Measurements from ENCODE around the gene RGS21. TPM values are rescaled to one million over a fixed set of nuclear protein-coding genes. Genes with fewer than 3 reads are reported as not detected.

Gene RGS21
- polyA plus RNA-seq, 1 donor from 2014 or later = not detected

GRCh38 chr1:192363177-192363576 lies 46.4 kb downstream of the RGS21 start:
- Histone ChIP-seq H3K9ac (ENCODE audit: low read length) (no peak overlapping the region), H2AFZ (ENCODE audit: low read depth, low read length) (no peak overlapping the region)
- TF ChIP-seq MXI1 (conservative IDR thresholded peaks at IDR 0.05; ENCODE audit: poor library complexity, severe bottlenecking) (no peak), EZH2 (IDR thresholded peaks at IDR 0.05; ENCODE audit: borderline replicate concordance, insufficient read depth, low read length, poor library complexity, severe bottlenecking) (no peak), EP300 (conservative IDR thresholded peaks at IDR 0.05; ENCODE audit: poor library complexity, severe bottlenecking) (no peak), RAD21 (conservative IDR thresholded peaks at IDR 0.05) (no peak), REST (IDR thresholded peaks at IDR 0.05; ENCODE audit: borderline replicate concordance) (no peak), TAF1 (IDR thresholded peaks at IDR 0.05; ENCODE audit: low read depth) (no peak)

GRCh38 chr1:192367436-192367835 lies 50.6 kb downstream of the RGS21 start:
- TF ChIP-seq EZH2 (IDR thresholded peaks at IDR 0.05; ENCODE audit: borderline replicate concordance, insufficient read depth, low read length, poor library complexity, severe bottlenecking) = no peak
- no peak for TF ChIP-seq SMC3 (conservative IDR thresholded peaks at IDR 0.05; ENCODE audit: poor library complexity)
- Histone ChIP-seq H3F3A (ENCODE audit: insufficient read depth, low read length, poor library complexity, severe bottlenecking) (no peaks in the 10 kb centered on the region), H3K9ac (ENCODE audit: low read length) (no peak overlapping the region), H3K9me2 (ENCODE audit: insufficient read depth, low read length) (no peaks in the 10 kb centered on the region), H2AFZ (ENCODE audit: low read depth, low read length) (no peak overlapping the region), H3K36me3 (ENCODE audit: insufficient read depth, low read length) (no peaks in the 10 kb centered on the region), H3K79me2 (replicated peaks; ENCODE audit: insufficient read depth, low read length) (no peaks in the 10 kb centered on the region), H3K4me2 (ENCODE audit: low read length) (no peak overlapping the region), H4K20me1 (ENCODE audit: insufficient read depth) (no peaks in the 10 kb centered on the region), H3K27me3 (ENCODE audit: insufficient read depth, low read depth, low read length) (no peaks in the 10 kb centered on the region), H3K9me3 (ENCODE audit: low read length) (no peaks in the 10 kb centered on the region), H3K27ac (ENCODE audit: low read length) (no peak overlapping the region), H3K4me3 (ENCODE audit: low read length) (no peak overlapping the region)

More at GRCh38 chr1:192363177-192363576, 46.4 kb downstream of the RGS21 start:
- H3F3A ChIP-seq (ENCODE audit: insufficient read depth, low read length, poor library complexity, severe bottlenecking) = no peaks in the 10 kb centered on the region
- no peaks in the 10 kb centered on the region for H3K36me3 ChIP-seq (ENCODE audit: insufficient read depth, low read length)
- H3K79me2 ChIP-seq (replicated peaks; ENCODE audit: insufficient read depth, low read length) = no peaks in the 10 kb centered on the region
- H3K4me2 ChIP-seq (ENCODE audit: low read length) = no peak overlapping the region
- H3K9me2 ChIP-seq (ENCODE audit: insufficient read depth, low read length) = no peaks in the 10 kb centered on the region
- H4K20me1 ChIP-seq (ENCODE audit: insufficient read depth) = no peaks in the 10 kb centered on the region
- H3K9me3 ChIP-seq (ENCODE audit: low read length) = no peaks in the 10 kb centered on the region
- no peak overlapping the region for H3K27ac ChIP-seq (ENCODE audit: low read length)
- H3K4me3 ChIP-seq (ENCODE audit: low read length) = no peak overlapping the region
- H3K27me3 ChIP-seq (ENCODE audit: insufficient read depth, low read depth, low read length) = no peaks in the 10 kb centered on the region

- Histone ChIP-seq H3F3A (ENCODE audit: insufficient read depth, low read length, poor library complexity, severe bottlenecking) (no peaks in the 10 kb centered on the region), H2AFZ (ENCODE audit: low read depth, low read length) (no peak overlapping the region), H3K27me3 (ENCODE audit: insufficient read depth, low read depth, low read length) (no peaks in the 10 kb centered on the region), H3K79me2 (replicated peaks; ENCODE audit: insufficient read depth, low read length) (no peaks in the 10 kb centered on the region), H3K9me2 (ENCODE audit: insufficient read depth, low read length) (no peaks in the 10 kb centered on the region), H4K20me1 (ENCODE audit: insufficient read depth) (no peaks in the 10 kb centered on the region), H3K4me2 (ENCODE audit: low read length) (no peak overlapping the region), H3K9ac (ENCODE audit: low read length) (no peak overlapping the region), H3K36me3 (ENCODE audit: insufficient read depth, low read length) (no peaks in the 10 kb centered on the region), H3K9me3 (ENCODE audit: low read length) (no peaks in the 10 kb centered on the region), H3K27ac (ENCODE audit: low read length) (no peak overlapping the region), H3K4me3 (ENCODE audit: low read length) (no peak overlapping the region)
- TF ChIP-seq SMC3 (conservative IDR thresholded peaks at IDR 0.05; ENCODE audit: poor library complexity) (no peak), CTCF (IDR thresholded peaks at IDR 0.05; ENCODE audit: poor library complexity, severe bottlenecking) (no peak)
Measured at GRCh38 chr1:192375306-192375705, 58.5 kb downstream of the RGS21 start.

Measured in neural cell (in vitro differentiated cells).